SU-DHL-6 (cell line): Measurements from ENCODE around the gene NELL2.
A peak's percentile ranks its signal among the peaks of the same experiment; 100 is the strongest.

Experiments used
- H2AFZ ChIP-seq: fragments of 200-600 bp; sonication (generic); 2 replicates; pipeline ENCODE4 v1.6.1; 2014; ENCODE audit warnings: low read depth, mild to moderate bottlenecking, moderate library complexity, mixed read lengths, antibody characterized with exemption, low read length; ENCODE audit not compliant: severe bottlenecking
- H3F3A ChIP-seq: fragments of 200-600 bp; shearing (Covaris generic); 2 replicates; pipeline ENCODE4 v1.6.0; 2016; ENCODE audit warnings: antibody characterized with exemption, mild to moderate bottlenecking; ENCODE audit not compliant: insufficient read depth
- H3K27ac ChIP-seq: fragments of 200-600 bp; sonication (generic); 2 replicates; pipeline ENCODE4 v1.5.1; 2016; ENCODE audit warnings: low read depth, mild to moderate bottlenecking, low read length, moderate library complexity, mixed read lengths
- H3K27me3 ChIP-seq: fragments of 200-600 bp; sonication (generic), shearing (Covaris generic); 2 replicates; pipeline ENCODE4 v1.6.0; 2014; ENCODE audit warnings: mild to moderate bottlenecking, low read length
- H3K36me3 ChIP-seq: fragments of 200-600 bp; sonication (generic); 2 replicates; pipeline ENCODE4 v1.6.1; 2014; ENCODE audit warnings: mild to moderate bottlenecking, low read length, mixed read lengths
- H3K4me2 ChIP-seq: fragments of 300-600, 200-600 bp; shearing (Covaris generic), sonication (generic); 2 replicates; pipeline ENCODE4 v1.6.0; 2014; ENCODE audit warnings: low read length, low read depth, mild to moderate bottlenecking; ENCODE audit not compliant: poor library complexity, severe bottlenecking
- H3K4me3 ChIP-seq: fragments of 200-600 bp; sonication (generic); 2 replicates; pipeline ENCODE4 v1.5.1; 2014; ENCODE audit warnings: antibody characterized with exemption, low read length, mild to moderate bottlenecking, mixed read lengths; ENCODE audit not compliant: insufficient read depth, poor library complexity, severe bottlenecking
- H3K79me2 ChIP-seq: fragments of 200-600 bp; sonication (generic); 2 replicates; pipeline ENCODE4 v1.6.1; 2014; ENCODE audit warnings: mild to moderate bottlenecking, low read length, moderate library complexity; ENCODE audit not compliant: insufficient read depth
- H3K9ac ChIP-seq: fragments of 200-600 bp; sonication (generic); 2 replicates; pipeline ENCODE4 v1.7.0; 2014; ENCODE audit warnings: mild to moderate bottlenecking, low read length
- H3K9me2 ChIP-seq: fragments of 200-600 bp; sonication (generic); replicated peaks from 2 replicates; pipeline ENCODE4 v1.6.1; 2014; ENCODE audit warnings: low read length; ENCODE audit not compliant: insufficient read depth
- H3K9me3 ChIP-seq: fragments of 200-600 bp; sonication (generic); 2 replicates; pipeline ENCODE4 v1.6.1; 2014; ENCODE audit warnings: low read length, mixed read lengths; ENCODE audit not compliant: insufficient read depth
- H4K20me1 ChIP-seq: fragments of 200-600 bp; sonication (generic); 2 replicates; pipeline ENCODE4 v1.6.1; 2014; ENCODE audit warnings: low read depth, mild to moderate bottlenecking, antibody characterized with exemption, low read length, moderate library complexity, mixed read lengths
- CTCF ChIP-seq: fragments of 200-600 bp; sonication (generic); IDR thresholded peaks from one replicate; pipeline ENCODE4 v1.5.1; 2017; ENCODE audit warnings: antibody characterized with exemption, mild to moderate bottlenecking, low read length, moderate library complexity; ENCODE audit not compliant: insufficient read depth, poor library complexity, severe bottlenecking
- EZH2phosphoT487 ChIP-seq: fragments of 200-600 bp; sonication (generic), shearing (Covaris generic); conservative IDR thresholded peaks from 2 replicates; pipeline ENCODE4 v1.6.1; 2018; ENCODE audit warnings: mild to moderate bottlenecking, antibody characterized with exemption, low read length, moderate library complexity, mixed read lengths

Gene NELL2

DNA sequence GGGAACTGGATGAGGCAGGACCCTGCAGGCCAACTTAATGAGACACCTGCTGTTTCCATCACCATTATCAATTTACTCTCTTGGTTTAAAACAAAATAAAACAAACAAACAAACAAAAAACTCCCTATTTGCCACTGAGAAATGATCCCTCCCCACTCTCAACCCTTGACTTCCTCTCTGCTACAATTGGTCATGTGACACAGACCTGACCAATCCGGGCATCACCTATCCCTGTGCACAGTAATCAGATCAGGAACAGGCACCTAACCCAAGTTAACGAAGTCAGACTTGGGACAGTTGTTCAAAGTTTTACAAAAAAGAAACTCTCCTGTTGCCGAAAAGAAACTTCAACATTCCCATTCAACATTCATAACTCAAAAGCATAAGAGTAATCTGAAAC, 58.4 kb downstream of the NELL2 start:
- TF ChIP-seq CTCF (no peak), EZH2phosphoT487 (no peak)
- Histone ChIP-seq H3K4me2 (no peak overlapping the region), H3K9ac (no peak overlapping the region), H3K9me2 (no peaks in the 10 kb centered on the region), H3K36me3 (no peaks in the 10 kb centered on the region), H3K27ac (no peak overlapping the region), H2AFZ (no peak overlapping the region), H3K79me2 (no peaks in the 10 kb centered on the region), H3F3A (peaks cover 4% of the 10 kb centered on the region; the same call in 1 of the 2 replicates), H3K4me3 (no peak overlapping the region), H3K9me3 (no peaks in the 10 kb centered on the region), H3K27me3 (no peaks in the 10 kb centered on the region), H4K20me1 (no peaks in the 10 kb centered on the region)

- no peak overlapping the region for H3K27ac ChIP-seq
- H3K9ac ChIP-seq: no peak overlapping the region
- H3K9me2 ChIP-seq: no peaks in the 10 kb centered on the region
- TF ChIP-seq CTCF (no peak), EZH2phosphoT487 (no peak)
- no peaks in the 10 kb centered on the region for H3K27me3 ChIP-seq
- H4K20me1 ChIP-seq: no peaks in the 10 kb centered on the region
- peaks cover 4% of the 10 kb centered on the region; the same call in 1 of the 2 replicates for H3F3A ChIP-seq
- no peaks in the 10 kb centered on the region for H3K79me2 ChIP-seq
- no peak overlapping the region for H2AFZ ChIP-seq
- no peak overlapping the region for H3K4me2 ChIP-seq
- H3K36me3 ChIP-seq: no peaks in the 10 kb centered on the region
- H3K9me3 ChIP-seq: no peaks in the 10 kb centered on the region
- H3K4me3 ChIP-seq: no peak overlapping the region
These were observed 59.6 kb downstream of the NELL2 start for GRCh38 chr12:44816446-44817017.

DNA sequence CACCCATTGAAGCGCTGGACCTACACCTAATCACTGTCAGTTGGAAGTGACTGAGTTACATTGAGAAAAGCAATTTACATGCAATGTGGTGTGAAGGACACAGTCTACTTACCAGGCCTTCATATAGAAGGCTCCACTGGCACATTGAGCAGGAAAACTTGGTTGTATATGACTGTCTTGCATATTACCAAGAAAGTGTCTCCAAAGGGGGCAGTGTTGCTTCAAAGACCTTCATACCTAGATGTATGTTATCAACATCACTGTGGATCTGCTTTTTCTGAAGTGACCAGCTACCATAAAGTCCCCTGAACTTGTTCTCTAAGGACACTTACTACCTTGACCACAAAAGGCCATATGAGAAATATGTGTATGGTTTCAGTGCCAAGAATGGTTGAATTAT, 64.1 kb downstream of the NELL2 start:
- no peak for TF ChIP-seq EZH2phosphoT487
- TF ChIP-seq CTCF: peak; percentile 52

More for the DNA sequence above, 64.1 kb downstream of the NELL2 start:
- H3K4me2 ChIP-seq: no peak overlapping the region
- H3K9me2 ChIP-seq: no peaks in the 10 kb centered on the region
- H3K36me3 ChIP-seq: no peaks in the 10 kb centered on the region
- H3K27ac ChIP-seq: no peak overlapping the region
- H3K9ac ChIP-seq: no peak overlapping the region
- H3K9me3 ChIP-seq: no peaks in the 10 kb centered on the region
- no peaks in the 10 kb centered on the region for H4K20me1 ChIP-seq
- H3K27me3 ChIP-seq: no peaks in the 10 kb centered on the region
- H3K79me2 ChIP-seq: no peaks in the 10 kb centered on the region
- no peaks in the 10 kb centered on the region for H3F3A ChIP-seq
- H2AFZ ChIP-seq: no peak overlapping the region
- H3K4me3 ChIP-seq: no peak overlapping the region
